Activated naive CD8-positive, alpha-beta T cell treated with anti-CD3 and anti-CD28 coated beads, Interleukin-2, amount 50 U/mL, for 24 hours (primary cell): ENCODE data around the gene SLC16A9.

ENCODE experiments used
- ATAC-seq: fragments of 150-1000 bp; cut with Tn5 transposase; one replicate; pipeline ENCODE4 v1.10.0; 2021
- DNase-seq: peaks from one replicate; pipeline ENCODE4 v3.0.0; 2021
- H3K27ac Mint-ChIP-seq: one replicate; pipeline ENCODE4 v1.8.0; 2021; ENCODE audit warnings: mild to moderate bottlenecking, mixed read lengths
- H3K27me3 Mint-ChIP-seq: one replicate; pipeline ENCODE4 v1.8.0; 2021; ENCODE audit warnings: mixed read lengths
- H3K36me3 Mint-ChIP-seq: one replicate; pipeline ENCODE4 v1.8.0; 2021; ENCODE audit warnings: low read depth, mixed read lengths
- H3K4me1 Mint-ChIP-seq: one replicate; pipeline ENCODE4 v1.8.0; 2021; ENCODE audit warnings: mixed read lengths
- H3K4me3 Mint-ChIP-seq: one replicate; pipeline ENCODE4 v1.8.0; 2021; ENCODE audit warnings: mild to moderate bottlenecking, moderate library complexity, mixed read lengths
- H3K9me3 Mint-ChIP-seq: one replicate; pipeline ENCODE4 v1.8.0; 2021; ENCODE audit warnings: mixed read lengths

The SLC16A9 gene

DNA sequence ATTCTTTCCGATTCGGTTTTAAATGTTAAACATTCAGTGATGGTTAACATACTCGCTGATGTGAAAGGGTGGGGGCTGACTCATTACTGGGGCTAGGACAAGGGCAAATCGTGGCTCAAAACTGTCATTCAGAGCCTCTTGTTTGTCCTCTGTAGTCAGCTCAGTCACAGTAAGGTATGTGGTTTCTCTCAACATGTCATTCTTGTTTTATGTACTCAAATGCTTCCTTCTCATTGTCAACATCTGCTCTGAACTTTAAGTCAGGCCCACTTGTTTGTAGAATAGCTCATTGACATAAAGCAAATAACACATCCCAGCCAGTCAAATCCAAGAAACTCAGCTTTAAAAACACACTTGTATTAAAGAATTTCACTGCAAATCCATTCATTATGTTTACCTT lies 7.3 kb downstream of the SLC16A9 start:
- H3K4me1 Mint-ChIP-seq = no peaks in the 10 kb centered on the region
- DNase-seq (no peak), ATAC-seq (no peak)
- no peak overlapping the region for H3K27ac Mint-ChIP-seq
- H3K9me3 Mint-ChIP-seq = no peaks in the 10 kb centered on the region
- H3K36me3 Mint-ChIP-seq = no peaks in the 10 kb centered on the region
- peaks cover 24% of the 10 kb centered on the region for H3K27me3 Mint-ChIP-seq
- no peak overlapping the region for H3K4me3 Mint-ChIP-seq

DNA sequence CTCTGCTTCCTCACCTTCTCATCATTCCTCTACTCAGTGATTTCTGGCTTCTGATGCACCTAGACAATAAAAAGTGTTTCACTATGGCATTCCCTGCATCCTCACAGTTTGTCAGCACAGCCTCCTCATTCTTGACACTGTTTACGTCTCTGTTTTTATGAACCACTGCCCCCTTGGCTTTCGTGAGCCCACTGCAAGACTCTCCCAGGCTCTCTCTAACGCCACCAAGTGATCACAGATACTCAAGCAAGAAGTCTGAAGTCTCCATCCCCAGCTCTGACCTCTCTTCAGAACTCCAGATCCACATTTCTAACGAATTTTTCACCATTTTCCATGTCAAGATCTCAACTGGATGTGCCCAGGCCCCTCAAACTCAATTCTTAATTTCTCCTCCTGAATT lies 8.9 kb downstream of the SLC16A9 start:
- no peak for DNase-seq
- Mint-ChIP-seq H3K27me3 (peaks cover 18% of the 10 kb centered on the region), H3K36me3 (no peaks in the 10 kb centered on the region), H3K9me3 (no peaks in the 10 kb centered on the region), H3K27ac (no peak overlapping the region), H3K4me1 (no peaks in the 10 kb centered on the region), H3K4me3 (no peak overlapping the region)
- ATAC-seq = no peak

DNA sequence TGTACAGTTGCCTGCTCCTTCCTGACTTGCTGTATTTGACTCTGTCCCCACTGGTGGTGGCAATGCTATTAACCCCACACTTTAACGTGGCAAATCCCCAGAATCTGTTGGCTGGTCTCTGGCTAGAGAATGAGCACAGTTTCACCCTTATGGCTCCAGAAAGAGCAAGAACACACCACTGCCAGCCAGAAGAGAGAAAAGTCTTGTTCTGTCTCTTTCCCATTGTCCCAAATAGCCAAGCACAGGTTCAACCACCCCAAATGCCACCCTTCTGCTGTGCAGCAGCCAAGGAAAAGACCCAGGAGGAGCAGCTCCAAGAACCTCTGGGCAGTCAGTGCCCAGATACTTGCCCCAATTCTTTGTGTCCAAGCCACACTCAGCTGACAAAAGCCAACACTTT lies 11.3 kb downstream of the SLC16A9 start:
- Mint-ChIP-seq H3K27ac (no peak overlapping the region), H3K4me3 (no peak overlapping the region), H3K9me3 (peaks cover 3% of the 10 kb centered on the region), H3K27me3 (peaks cover 14% of the 10 kb centered on the region), H3K4me1 (no peaks in the 10 kb centered on the region), H3K36me3 (no peaks in the 10 kb centered on the region)
- ATAC-seq (no peak), DNase-seq (no peak)

DNA sequence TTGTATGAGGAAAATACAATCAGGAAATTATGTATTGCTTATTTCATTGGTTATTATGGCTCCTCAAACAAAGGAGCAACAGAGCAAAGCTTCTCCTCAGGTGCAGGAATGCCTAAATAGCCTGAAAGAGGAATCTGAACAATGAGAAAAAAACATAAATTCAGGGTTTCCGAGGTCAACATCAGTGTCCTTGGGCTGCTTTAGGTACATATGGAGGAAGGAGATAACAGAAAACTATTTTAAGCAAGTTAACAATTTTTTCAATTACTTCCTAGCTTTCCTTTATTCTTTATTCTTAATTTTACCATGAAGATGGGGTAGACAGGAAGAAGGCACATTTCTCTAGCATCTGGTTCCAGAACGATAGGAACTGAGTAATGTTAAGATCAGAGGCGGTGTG lies 14.0 kb downstream of the SLC16A9 start:
- Mint-ChIP-seq H3K36me3 (no peaks in the 10 kb centered on the region), H3K4me1 (no peaks in the 10 kb centered on the region), H3K4me3 (no peak overlapping the region), H3K27ac (no peak overlapping the region), H3K9me3 (peaks cover 3% of the 10 kb centered on the region), H3K27me3 (peaks cover 7% of the 10 kb centered on the region)
- ATAC-seq = no peak
- DNase-seq = no peak

DNA sequence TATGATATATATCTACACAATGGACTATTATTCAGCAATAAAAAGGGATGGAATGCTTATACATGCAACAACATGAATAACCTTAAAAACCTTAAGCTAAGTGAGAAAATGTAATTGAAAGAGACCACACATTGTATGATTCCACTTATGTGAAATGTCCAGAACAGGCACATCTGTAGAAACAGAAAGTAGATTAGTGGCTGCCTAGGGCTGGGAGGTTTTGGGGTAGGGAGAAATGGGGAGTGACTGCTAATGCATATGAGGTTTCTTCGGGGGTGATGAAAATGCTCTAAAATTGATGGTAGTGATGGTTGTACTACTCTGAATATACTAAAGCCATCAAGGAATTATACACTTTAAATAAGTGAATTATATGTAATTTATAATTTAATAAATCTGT lies 14.7 kb downstream of the SLC16A9 start:
- Mint-ChIP-seq H3K9me3 (peaks cover 3% of the 10 kb centered on the region), H3K27me3 (peaks cover 5% of the 10 kb centered on the region)
- no peak for DNase-seq

DNA sequence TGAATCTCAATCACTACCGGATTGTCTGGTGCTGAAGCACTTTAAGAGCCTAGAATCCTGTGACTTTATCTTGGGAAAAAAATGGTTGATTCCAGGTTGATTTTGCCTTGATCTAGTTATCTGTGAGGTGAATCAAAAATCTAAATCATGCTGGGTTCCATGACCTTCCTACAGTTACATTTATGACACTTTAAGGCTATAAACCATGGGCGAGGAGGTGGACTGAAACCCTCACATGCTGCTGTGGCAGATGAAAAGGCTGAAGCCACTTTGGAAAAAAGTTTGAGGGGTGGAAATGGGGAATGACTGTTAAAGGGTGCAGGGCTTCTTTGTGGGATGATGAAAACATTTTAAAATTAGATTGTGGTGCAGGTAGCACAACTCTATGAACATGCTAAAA lies 17.5 kb downstream of the SLC16A9 start:
- no peaks in the 10 kb centered on the region for H3K36me3 Mint-ChIP-seq
- DNase-seq (no peak), ATAC-seq (no peak)
- H3K9me3 Mint-ChIP-seq = peaks cover 3% of the 10 kb centered on the region
- H3K4me3 Mint-ChIP-seq = no peak overlapping the region
- no peaks in the 10 kb centered on the region for H3K4me1 Mint-ChIP-seq
- H3K27me3 Mint-ChIP-seq = peaks cover 2% of the 10 kb centered on the region
- H3K27ac Mint-ChIP-seq = no peak overlapping the region

More for the DNA sequence above, 14.7 kb downstream of the SLC16A9 start:
- H3K4me1 Mint-ChIP-seq = no peaks in the 10 kb centered on the region
- ATAC-seq = no peak
- no peak overlapping the region for H3K27ac Mint-ChIP-seq
- no peak overlapping the region for H3K4me3 Mint-ChIP-seq
- H3K36me3 Mint-ChIP-seq = no peaks in the 10 kb centered on the region

DNA sequence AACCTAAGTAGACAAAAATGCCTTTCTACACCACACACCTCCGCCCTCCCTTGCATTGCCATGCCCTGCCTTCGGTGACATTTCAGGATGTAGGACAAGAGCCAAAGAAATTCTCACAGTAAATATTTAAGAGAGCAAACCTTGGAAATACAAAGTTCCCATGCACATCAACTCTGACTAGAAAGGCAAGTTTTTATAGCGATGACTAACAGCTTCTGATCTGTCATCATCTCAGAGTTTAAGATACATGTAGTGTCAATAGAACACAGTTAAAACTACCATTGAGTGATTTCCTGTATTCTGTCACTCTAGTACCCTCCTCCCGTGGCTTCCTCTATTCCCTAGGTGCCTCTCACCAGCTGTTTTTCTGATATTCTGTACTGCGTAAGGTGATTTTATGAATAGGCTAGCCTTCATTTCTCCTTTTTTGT lies 20.7 kb downstream of the SLC16A9 start:
- Mint-ChIP-seq H3K4me1 (no peaks in the 10 kb centered on the region), H3K27me3 (peaks cover 2% of the 10 kb centered on the region), H3K9me3 (no peaks in the 10 kb centered on the region), H3K4me3 (no peak overlapping the region), H3K36me3 (no peaks in the 10 kb centered on the region), H3K27ac (no peak overlapping the region)
- DNase-seq = no peak
- ATAC-seq = no peak

DNA sequence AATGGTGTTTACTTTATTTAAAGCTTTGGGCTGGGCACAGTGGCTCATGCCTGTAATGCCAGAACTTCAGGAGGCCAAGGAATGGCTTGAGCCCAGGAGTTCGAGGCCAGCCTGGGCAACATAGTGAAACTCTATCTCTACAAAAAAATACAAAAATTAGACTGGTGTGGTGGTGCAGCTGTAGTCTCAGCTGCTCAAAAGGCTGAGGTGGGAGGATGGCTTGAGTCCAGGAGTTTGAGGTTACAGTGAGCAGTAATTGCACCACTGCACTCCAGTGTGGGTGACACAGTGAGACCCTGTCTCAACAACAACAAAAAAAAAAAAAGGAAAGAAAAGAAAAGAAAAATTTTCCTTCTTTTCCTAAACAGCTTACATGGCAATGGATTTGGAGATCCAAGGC lies 22.0 kb downstream of the SLC16A9 start:
- H3K4me1 Mint-ChIP-seq = no peaks in the 10 kb centered on the region

DNA sequence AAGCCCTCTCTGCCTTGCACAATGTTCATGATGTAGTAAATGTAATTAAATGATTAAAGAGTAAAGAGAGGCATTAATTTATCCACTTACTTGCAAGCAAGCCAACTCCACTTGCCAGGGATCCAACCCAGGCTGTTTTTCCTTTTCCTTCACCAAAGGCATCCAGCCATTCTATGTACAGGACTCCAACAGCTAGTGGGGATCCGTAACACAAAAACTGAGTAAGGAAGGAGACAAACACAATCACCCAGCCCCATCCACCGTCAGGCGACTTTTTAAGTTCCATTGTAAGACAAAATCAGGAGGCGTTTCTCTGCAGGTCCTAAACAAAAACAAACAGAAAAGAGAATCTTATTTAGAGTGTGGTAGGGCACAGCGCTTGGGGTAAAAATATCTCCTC lies 25.6 kb downstream of the SLC16A9 start:
- Mint-ChIP-seq H3K27me3 (peaks cover 2% of the 10 kb centered on the region), H3K36me3 (no peaks in the 10 kb centered on the region), H3K4me3 (no peak overlapping the region), H3K4me1 (no peaks in the 10 kb centered on the region), H3K9me3 (no peaks in the 10 kb centered on the region), H3K27ac (no peak overlapping the region)
- no peak for ATAC-seq
- DNase-seq = no peak

More for the DNA sequence above, 22.0 kb downstream of the SLC16A9 start:
- peaks cover 2% of the 10 kb centered on the region for H3K27me3 Mint-ChIP-seq
- no peaks in the 10 kb centered on the region for H3K36me3 Mint-ChIP-seq
- no peaks in the 10 kb centered on the region for H3K9me3 Mint-ChIP-seq
- ATAC-seq = no peak
- no peak overlapping the region for H3K4me3 Mint-ChIP-seq
- DNase-seq = no peak
- H3K27ac Mint-ChIP-seq = no peak overlapping the region

DNA sequence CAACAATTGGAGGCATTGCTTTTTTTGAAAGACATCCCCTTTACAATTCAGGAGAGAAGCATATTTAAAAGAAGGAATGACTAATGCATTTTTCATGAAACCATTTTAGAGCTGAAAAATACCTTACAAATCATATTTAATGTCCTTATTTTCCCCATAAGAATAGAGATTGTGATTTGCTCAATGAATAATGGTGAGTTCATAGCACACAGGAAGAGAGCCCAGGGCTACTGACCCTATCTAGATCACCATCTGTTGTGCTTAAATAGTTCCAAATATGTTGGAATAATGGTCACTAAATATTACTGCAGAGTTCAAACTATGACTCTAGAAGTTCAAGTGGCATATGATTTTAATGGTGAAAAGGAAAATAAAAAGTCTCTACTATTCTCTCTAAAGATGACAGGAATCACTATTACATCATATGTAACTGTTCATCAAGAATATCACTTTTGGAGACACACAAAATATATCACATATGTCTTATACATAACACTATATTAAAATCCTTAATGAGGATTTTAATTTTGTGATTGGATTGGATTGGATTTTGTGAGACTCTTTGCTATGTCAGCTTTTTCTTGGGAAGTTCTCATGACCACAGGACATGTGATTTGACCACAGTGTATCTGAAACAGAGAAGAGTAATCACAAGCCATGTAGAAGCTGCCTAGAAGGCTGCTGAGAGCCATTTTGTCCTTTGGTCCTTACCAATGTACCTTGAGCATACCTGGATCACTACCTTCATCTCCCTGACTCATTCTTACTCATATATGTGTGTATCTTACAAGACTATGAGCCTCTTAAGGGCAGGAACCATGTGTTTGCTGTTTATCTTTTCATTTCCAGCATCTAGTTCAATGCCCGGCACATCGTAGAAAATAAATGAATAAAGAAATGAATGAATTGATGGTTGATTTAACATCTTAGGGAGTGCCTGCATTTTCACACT lies 26.4 kb downstream of the SLC16A9 start:
- Mint-ChIP-seq H3K4me3 (no peak overlapping the region), H3K36me3 (no peaks in the 10 kb centered on the region), H3K27me3 (no peaks in the 10 kb centered on the region), H3K9me3 (no peaks in the 10 kb centered on the region), H3K27ac (no peak overlapping the region), H3K4me1 (no peaks in the 10 kb centered on the region)
- ATAC-seq = no peak
- no peak for DNase-seq

DNA sequence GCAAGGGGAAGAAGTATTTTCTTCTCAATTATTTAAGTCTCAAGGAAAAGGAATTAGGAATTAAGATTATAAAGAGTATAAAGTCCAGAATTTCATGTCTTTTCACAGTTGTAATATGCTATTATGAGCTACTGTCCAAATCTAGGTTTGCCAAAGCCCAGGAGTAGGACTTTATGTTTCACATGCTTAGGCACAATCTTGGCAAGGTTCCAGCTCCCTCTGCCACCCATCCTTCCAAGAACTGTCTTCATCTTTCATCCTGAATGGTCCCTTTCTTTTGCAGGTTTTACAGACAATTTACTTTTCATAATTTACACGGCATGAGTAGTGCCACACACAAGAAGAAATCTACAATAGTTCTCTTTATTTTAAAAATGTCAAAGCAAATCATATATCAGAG lies 29.5 kb downstream of the SLC16A9 start:
- Mint-ChIP-seq H3K27me3 (no peaks in the 10 kb centered on the region), H3K36me3 (no peaks in the 10 kb centered on the region), H3K9me3 (no peaks in the 10 kb centered on the region), H3K4me3 (no peak overlapping the region), H3K27ac (no peak overlapping the region), H3K4me1 (no peaks in the 10 kb centered on the region)
- ATAC-seq (no peak), DNase-seq (no peak)

DNA sequence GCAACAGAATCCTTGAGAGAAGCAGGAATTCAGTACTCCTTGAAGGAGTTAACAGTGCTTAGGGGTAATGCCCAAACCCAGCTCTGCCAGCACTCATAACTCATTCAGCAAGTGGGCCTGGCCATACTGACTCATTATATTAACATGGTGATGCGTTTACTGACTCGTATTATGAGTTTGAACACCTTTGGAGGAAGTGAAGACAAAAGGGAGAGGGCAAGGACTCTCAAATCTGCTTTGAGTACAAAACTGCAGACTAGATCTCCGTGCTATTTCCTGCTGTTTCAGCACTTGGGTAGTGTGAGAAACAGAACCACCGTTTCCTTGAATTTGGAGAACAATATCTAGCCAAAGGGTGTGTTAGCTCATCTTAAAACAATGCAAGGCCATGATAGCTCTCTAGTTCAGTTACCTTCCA lies 30.8 kb downstream of the SLC16A9 start:
- Mint-ChIP-seq H3K4me1 (no peaks in the 10 kb centered on the region), H3K4me3 (no peak overlapping the region), H3K36me3 (no peaks in the 10 kb centered on the region), H3K27me3 (no peaks in the 10 kb centered on the region), H3K27ac (no peak overlapping the region), H3K9me3 (no peaks in the 10 kb centered on the region)
- ATAC-seq = no peak
- DNase-seq = no peak

DNA sequence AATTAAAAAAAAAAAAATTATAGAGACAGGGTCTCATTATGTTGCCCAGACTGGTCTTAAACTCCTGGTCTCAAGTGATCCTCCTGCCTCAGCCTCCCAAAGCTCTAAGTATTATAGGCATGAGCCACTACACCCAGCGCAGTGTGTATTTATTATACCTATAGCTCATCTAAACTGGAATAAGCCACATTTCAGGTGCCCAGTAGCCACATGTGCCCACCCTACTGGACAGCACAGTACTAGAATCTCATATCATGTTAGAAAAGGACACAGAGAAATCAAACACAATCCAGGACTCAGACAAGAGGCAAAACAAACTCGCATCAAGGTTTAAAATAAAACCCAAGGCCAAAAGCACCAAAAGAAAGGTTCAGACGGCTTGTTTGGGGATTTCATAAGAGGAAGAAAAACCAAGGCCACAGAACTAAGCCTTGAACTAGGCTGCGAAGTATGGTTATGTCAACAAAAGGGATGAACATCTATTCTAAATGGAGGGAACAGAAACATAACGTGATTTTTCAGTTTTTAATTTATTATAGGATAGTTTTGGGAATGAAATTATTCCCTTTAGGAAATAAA lies 32.3 kb downstream of the SLC16A9 start:
- Mint-ChIP-seq H3K27me3 (no peaks in the 10 kb centered on the region), H3K36me3 (no peaks in the 10 kb centered on the region)
- DNase-seq = no peak

DNA sequence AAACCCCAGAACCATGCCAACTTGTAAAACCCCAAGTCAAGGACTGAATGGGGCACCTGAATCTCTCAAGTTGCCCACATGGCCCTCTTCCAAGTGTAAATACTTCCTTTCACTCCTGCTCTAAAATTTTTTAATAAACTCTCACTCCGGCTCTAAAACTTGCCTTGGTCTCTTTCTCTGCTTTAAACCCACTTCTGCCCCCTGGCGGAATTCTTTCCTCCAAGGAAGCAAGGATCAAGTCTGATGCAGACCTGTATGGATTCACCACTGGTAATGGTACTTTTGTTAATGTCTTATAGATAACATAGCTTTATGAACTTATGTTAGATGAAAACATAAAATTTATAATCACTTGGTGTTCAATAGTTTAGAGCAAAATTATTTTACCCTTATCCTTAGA lies 33.8 kb downstream of the SLC16A9 start:
- Mint-ChIP-seq H3K27ac (no peak overlapping the region), H3K36me3 (no peaks in the 10 kb centered on the region), H3K4me3 (no peak overlapping the region), H3K9me3 (no peaks in the 10 kb centered on the region), H3K27me3 (no peaks in the 10 kb centered on the region), H3K4me1 (no peaks in the 10 kb centered on the region)
- ATAC-seq = no peak
- no peak for DNase-seq

More for the DNA sequence above, 32.3 kb downstream of the SLC16A9 start:
- H3K27ac Mint-ChIP-seq = no peak overlapping the region
- H3K4me3 Mint-ChIP-seq = no peak overlapping the region
- no peaks in the 10 kb centered on the region for H3K9me3 Mint-ChIP-seq
- no peaks in the 10 kb centered on the region for H3K4me1 Mint-ChIP-seq
- no peak for ATAC-seq

DNA sequence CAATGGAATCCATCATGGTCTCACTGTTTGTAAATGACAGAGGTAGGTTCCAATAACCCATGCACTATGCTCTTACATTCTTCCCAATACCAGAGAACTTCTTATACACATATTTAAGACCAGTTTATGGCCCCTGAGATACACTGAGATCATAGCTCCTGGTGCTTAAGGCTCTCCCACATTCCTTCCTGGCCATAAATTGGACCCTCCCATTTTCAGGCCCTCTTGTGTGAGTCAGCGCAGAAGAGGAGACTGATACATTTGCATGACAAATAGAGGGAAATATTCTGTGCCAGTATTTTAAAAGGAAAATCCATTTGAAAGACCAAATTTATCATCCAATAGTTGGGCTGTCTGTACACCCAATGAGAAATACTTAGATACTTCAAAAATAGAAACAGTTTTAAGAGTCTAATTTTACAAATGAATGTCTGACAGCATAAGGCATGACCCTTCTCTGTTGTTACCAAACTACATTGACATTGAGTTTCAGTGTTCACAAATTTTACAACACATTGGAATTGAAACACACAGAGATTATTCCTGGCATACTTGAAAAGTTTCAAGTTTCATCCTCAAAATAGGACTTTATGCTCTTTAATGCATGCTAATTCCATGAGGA lies 35.3 kb downstream of the SLC16A9 start:
- Mint-ChIP-seq H3K9me3 (no peaks in the 10 kb centered on the region), H3K4me3 (no peak overlapping the region), H3K4me1 (no peaks in the 10 kb centered on the region), H3K36me3 (no peaks in the 10 kb centered on the region), H3K27me3 (no peaks in the 10 kb centered on the region), H3K27ac (no peak overlapping the region)
- ATAC-seq (no peak), DNase-seq (no peak)
